HCT116 (cell line): ENCODE results near the gene USF1.

Experiments used
- CTCF ChIP-seq, 3 experiments: fragments of 200-600 bp in 1 of 3; sonication (generic) in 1 of 3; IDR thresholded peaks in 2 of 3; conservative IDR thresholded peaks in 1 of 3; 2 replicates each; pipeline ENCODE4 v1.5.1; 2012 to 2017; ENCODE audit warnings: low read depth in 2 of 3, low read length in 2 of 3, antibody characterized with exemption in 1 of 3, borderline replicate concordance in 1 of 3, control low read depth in 1 of 3, mild to moderate bottlenecking in 1 of 3, mixed read lengths in 1 of 3, mixed run types in 1 of 3, moderate library complexity in 1 of 3; ENCODE audit not compliant: insufficient read depth in 1 of 3
- ZNF274 ChIP-seq: fragments of 200-500 bp; sonication (Bioruptor generic); IDR thresholded peaks from 2 replicates; pipeline ENCODE4 v1.6.1; 2014; ENCODE audit warnings: mild to moderate bottlenecking, low read depth, low read length, inconsistent platforms

- TF ChIP-seq CTCF (IDR thresholded peaks at IDR 0.05 in 2 of 3, conservative IDR thresholded peaks at IDR 0.05 in 1 of 3; ENCODE audit: borderline replicate concordance in 1 of 3, insufficient read depth in 1 of 3, low read depth in 2 of 3, low read length in 2 of 3) (no peak), ZNF274 (no peak)
Measured at GRCh38 chr1:161089251-161089924, 43.6 kb upstream of the USF1 start, which contains the start of gene NECTIN4.
